Measurements from ENCODE around the gene BBS2.

DNA sequence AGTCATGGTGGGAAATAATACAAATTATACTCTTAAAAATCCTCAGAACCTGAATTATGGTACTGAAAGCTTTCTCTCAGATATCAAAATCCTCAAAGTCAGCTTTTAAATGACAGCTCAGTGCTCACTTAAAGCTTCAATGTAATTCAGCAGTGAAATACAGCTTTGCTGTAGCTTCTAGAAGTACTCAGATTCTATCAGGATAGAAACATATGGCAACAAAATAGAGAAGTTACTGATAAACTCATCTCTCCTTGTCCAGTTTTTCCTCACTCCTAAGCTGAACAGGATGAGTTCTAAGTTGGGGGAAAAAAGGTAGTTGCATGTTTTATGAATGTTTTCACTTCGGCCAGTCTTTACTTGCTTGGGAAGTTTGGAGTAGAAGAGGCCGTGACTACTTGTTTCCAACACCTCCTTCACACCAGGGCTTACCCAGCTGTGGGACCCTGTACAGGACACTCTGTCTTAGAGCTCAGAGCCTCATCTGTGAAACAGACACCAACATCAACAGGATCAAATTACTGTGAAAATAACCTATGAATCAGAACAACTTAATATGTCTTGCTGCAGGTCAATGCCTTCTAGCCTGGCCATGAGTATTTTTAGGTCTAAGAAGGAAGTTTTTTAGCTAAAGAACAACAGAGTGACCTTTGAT lies 38.2 kb downstream of the BBS2 start:
- TF ChIP-seq RAD21 (IDR thresholded peaks at IDR 0.05) = no peak
- no peak for TF ChIP-seq EGR1 (IDR thresholded peaks at IDR 0.05; ENCODE audit: low read depth in 2 of 2)
- TF ChIP-seq CTCF (IDR thresholded peaks at IDR 0.05; ENCODE audit: low read depth, low read length, missing input control) = no peak
- TF ChIP-seq YY1 (IDR thresholded peaks at IDR 0.05) = no peak
- TF ChIP-seq REST (IDR thresholded peaks at IDR 0.05) = no peak
- TF ChIP-seq, protein P1, sequence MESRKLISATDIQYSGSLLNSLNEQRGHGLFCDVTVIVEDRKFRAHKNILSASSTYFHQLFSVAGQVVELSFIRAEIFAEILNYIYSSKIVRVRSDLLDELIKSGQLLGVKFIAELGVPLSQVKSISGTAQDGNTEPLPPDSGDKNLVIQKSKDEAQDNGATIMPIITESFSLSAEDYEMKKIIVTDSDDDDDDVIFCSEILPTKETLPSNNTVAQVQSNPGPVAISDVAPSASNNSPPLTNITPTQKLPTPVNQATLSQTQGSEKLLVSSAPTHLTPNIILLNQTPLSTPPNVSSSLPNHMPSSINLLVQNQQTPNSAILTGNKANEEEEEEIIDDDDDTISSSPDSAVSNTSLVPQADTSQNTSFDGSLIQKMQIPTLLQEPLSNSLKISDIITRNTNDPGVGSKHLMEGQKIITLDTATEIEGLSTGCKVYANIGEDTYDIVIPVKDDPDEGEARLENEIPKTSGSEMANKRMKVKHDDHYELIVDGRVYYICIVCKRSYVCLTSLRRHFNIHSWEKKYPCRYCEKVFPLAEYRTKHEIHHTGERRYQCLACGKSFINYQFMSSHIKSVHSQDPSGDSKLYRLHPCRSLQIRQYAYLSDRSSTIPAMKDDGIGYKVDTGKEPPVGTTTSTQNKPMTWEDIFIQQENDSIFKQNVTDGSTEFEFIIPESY (IDR thresholded peaks at IDR 0.05) = no peak
- TF ChIP-seq HNF4A (conservative IDR thresholded peaks at IDR 0.05) = no peak
- TF ChIP-seq, protein P2, sequence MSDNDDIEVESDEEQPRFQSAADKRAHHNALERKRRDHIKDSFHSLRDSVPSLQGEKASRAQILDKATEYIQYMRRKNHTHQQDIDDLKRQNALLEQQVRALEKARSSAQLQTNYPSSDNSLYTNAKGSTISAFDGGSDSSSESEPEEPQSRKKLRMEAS (IDR thresholded peaks at IDR 0.05) = no peak
- no peak for TF ChIP-seq RXRA (IDR thresholded peaks at IDR 0.05)
- TF ChIP-seq, protein P3, sequence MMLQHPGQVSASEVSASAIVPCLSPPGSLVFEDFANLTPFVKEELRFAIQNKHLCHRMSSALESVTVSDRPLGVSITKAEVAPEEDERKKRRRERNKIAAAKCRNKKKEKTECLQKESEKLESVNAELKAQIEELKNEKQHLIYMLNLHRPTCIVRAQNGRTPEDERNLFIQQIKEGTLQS (IDR thresholded peaks at IDR 0.05) = no peak

Measured in liver (tissue), 3 donors.